NCI-H82 (cell line): ENCODE measurements around the gene L1CAM.
A peak's percentile ranks its signal among the peaks of the same experiment; 100 is the strongest.

ENCODE experiments used
- DNase-seq: peaks from one replicate; lab custom pipeline; 2025; lab: John Stamatoyannopoulos, UW

The L1CAM gene, protein sequence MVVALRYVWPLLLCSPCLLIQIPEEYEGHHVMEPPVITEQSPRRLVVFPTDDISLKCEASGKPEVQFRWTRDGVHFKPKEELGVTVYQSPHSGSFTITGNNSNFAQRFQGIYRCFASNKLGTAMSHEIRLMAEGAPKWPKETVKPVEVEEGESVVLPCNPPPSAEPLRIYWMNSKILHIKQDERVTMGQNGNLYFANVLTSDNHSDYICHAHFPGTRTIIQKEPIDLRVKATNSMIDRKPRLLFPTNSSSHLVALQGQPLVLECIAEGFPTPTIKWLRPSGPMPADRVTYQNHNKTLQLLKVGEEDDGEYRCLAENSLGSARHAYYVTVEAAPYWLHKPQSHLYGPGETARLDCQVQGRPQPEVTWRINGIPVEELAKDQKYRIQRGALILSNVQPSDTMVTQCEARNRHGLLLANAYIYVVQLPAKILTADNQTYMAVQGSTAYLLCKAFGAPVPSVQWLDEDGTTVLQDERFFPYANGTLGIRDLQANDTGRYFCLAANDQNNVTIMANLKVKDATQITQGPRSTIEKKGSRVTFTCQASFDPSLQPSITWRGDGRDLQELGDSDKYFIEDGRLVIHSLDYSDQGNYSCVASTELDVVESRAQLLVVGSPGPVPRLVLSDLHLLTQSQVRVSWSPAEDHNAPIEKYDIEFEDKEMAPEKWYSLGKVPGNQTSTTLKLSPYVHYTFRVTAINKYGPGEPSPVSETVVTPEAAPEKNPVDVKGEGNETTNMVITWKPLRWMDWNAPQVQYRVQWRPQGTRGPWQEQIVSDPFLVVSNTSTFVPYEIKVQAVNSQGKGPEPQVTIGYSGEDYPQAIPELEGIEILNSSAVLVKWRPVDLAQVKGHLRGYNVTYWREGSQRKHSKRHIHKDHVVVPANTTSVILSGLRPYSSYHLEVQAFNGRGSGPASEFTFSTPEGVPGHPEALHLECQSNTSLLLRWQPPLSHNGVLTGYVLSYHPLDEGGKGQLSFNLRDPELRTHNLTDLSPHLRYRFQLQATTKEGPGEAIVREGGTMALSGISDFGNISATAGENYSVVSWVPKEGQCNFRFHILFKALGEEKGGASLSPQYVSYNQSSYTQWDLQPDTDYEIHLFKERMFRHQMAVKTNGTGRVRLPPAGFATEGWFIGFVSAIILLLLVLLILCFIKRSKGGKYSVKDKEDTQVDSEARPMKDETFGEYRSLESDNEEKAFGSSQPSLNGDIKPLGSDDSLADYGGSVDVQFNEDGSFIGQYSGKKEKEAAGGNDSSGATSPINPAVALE

DNA sequence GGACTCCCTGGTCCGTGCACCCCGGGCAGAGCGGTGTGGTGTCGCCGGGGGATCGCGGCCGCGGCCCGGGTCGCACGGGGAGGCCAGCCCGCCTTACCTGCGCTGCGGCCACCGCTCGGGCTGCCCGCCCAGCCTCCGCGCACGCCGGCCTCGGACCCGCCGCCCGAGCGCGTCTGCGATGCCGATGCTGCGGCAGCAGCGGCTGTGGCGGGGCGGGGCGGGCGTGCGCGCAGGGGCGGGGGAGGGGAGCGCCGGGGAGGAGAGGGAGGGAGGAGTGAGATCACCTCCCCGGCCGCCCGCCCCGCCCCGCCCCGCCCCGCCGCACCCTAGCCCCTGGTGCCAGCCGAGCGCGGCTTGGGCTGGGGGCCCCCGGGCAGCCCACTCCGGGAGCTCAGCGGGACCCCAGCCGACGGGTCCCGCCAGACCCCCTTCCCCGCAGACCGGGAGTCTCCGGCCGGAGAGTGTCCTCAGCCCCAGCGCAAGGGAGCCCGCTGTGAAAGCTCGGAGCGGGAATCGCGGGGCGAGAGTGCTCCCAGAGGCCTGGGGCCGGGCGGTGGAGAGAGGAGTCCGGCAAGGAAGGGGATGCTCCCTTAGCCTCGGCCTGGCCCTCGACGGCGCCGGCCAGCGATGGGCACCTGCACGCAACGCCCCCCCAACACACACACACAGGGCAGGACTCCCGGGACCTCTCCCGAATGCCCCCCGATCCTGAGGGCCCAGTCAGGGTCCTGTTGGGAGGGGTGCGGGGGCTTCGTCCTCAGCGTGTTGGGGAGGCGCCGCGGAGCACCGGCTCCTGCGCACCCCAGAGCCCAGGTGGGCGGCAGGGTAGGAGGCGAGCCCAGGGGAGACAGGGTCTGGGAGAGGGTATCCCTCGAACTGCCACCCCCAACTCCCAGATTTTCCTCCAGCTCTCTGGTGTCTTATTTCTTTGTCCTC is at the start of gene L1CAM:
Gene L1CAM (minus strand): TSS at position 206 of the 936 bp plus-strand sequence. CDS start 10,337 bp downstream, outside the sequence.
- peak; percentile 58 for DNase-seq

DNA sequence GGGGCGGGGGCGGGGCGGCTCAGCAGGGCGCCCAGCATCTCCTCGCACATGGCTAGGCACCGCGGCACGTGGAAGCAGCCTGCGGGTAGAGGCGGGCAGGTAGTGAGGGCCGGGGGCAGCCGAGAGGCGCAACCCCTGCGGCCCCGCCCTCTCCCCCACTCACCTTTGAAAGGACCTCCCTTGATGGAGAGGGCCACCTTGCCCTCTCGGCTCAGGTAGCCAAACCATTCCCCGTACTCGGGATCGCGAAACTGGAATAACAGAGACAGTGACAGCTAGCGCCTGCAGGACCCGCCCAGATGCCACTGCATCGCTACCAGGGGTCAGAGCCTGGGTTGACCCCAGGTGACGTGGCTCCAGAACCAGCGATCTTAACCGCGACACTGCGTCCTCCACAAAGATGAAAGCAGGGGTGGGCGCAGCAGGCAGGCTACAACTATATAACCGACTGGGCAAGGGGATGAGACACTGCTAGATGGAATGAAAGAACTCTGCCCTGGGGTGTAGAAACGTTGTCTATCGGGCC is 49.4 kb upstream of the L1CAM start:
- DNase-seq = no peak

DNA sequence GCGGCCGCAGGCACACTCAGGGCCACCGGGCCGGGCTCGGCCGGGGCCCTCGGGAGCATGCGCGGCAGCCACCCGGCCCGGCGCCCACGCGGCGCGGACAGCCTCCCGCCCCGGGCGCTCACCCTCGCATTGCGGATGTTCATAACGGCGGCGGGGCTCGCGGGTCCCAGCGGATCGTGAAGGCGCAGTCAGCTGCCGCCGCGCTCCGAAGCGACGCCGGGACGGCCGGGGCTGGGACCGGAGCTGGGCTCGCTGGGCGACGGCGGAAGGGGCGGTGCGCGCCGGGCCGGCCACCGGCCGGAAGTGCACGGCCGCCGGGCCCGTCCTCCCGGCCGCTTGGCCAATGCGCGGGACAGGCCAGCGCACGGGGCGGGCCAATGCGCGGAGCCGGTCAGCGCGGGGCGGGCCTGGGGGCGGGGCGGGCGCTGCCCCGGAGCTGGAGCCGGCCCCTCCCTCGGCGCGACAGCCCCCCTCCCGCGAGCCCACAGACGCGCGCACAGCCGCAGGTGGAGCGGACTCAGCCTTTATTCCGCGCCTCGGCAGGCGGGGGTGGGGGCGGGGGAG is 48.9 kb upstream of the L1CAM start, which contains the start of gene NAA10:
Gene NAA10 (minus strand): TSS at position 276 of the 564 bp plus-strand sequence. CDS start 133 bp downstream, at position 143.
- peak; percentile 88 for DNase-seq

DNA sequence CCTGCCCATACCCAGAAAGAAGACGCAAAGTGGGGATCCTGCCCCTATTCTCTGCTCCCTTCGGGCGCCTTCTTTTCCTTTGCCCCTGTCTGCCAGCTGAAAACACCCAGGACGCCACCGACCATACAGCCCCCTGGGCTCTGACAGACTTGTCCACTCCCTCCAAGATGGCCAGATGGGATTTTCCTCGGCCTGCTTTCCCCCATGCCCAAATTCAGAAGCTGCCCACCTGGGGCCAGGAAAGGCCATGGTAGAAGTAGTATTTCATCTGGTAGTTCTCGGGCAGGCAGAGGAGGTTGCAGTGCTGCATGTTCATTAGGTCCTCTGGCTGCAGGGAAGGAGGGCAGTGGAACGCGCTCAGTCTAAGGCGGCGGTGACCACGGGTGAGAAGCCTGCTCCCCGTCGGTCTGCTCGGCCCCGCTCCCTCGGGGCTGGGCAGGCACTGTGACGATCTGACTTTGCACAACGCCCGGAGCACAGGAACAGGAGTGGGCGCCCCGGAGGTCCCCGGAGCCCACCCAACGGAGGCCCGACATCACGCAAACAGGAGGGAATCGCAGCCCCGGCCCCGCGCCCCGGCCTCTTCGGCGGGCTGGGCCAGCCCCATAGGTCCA is 48.3 kb upstream of the L1CAM start:
- DNase-seq = no peak

DNA sequence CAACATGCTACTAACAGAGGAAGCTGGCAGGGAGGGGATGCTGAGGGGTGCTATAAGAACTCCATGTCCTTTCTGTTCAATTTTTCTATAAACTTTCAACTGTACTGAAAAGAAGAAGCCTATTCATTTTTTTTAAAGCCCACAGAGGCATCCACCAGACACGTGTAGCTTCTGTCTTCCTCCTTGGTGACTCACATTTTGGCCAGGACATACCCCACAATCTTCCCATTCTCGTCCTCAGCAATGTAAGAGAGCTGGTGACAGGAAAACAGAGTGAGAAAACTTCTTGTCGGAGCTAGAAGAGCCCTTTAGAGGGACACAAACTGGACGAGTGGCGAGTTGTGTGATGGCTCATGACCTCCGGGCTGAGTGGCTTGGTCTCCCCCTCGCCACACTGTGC is 47.8 kb upstream of the L1CAM start:
- no peak for DNase-seq

DNA sequence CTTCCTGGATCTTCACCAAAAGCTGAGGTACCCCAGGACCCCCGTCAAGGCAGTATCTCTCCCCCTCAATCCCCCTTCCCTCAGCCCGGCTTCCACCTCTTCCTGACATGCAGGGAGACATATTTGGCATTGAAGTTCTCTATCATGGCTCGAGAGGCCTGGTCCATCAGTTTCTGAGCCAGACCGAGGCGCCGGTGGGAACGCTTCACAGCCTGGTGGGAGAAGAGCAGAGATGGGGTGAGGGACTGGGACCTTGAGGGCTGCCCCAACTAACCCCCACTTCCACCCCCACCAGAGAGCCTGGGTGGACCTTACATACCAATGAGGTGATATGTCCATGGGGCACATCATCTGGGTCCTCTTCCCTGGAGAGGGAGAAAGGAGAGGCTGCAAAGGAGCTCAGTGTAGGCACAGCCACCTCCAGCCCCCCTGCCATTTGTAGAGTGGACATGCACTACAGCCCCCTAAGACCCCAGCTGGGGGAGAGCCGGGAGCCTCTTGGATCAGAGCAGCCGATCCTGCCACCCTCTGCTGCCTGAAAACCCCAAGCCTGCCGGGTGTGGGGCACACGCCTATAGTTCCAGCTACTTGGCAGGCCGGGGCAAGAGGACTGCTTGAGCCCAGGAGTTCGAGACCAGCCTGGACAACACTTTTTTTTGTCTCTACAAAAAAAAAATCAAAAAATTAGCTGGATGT is 46.4 kb upstream of the L1CAM start:
- DNase-seq = no peak

DNA sequence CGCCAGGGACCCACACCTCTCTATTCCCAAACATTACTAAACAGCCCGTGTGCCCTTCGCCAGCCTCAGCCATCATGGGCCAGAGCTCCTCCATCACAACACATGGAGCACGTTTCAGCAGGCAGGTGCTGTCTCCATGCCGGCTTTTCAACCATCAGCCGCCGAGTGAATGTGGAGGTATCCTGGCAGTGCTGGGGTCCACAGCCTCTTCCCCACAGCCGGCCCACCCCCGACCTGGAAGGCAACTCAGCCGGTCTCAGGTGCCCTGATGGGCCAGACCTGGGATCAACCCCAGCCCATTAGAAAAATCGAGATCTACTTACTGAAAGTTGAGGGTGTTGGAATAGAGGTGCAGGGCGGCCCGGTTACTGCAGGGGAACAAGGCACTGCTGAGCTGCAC is 45.8 kb upstream of the L1CAM start:
- no peak for DNase-seq

DNA sequence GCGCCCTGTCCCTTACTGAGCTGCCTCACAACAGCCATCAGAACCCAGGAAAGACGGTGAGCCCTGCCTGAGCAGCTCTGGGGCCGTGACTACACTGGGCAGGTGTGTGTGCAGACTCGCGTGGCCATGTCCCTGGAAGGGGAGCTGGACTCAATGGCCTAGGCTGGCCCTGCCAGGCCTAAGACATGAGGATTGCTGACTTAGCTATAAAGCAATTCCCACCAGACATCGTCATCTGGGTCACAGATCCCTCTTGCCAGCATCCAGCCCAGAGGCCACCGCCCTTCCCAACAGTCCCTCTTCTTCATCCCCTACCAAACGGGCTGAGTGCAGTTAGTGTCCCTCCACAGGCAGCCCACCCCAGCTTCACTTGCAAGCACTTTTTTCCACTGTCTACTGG is 45.2 kb upstream of the L1CAM start:
- DNase-seq = no peak

DNA sequence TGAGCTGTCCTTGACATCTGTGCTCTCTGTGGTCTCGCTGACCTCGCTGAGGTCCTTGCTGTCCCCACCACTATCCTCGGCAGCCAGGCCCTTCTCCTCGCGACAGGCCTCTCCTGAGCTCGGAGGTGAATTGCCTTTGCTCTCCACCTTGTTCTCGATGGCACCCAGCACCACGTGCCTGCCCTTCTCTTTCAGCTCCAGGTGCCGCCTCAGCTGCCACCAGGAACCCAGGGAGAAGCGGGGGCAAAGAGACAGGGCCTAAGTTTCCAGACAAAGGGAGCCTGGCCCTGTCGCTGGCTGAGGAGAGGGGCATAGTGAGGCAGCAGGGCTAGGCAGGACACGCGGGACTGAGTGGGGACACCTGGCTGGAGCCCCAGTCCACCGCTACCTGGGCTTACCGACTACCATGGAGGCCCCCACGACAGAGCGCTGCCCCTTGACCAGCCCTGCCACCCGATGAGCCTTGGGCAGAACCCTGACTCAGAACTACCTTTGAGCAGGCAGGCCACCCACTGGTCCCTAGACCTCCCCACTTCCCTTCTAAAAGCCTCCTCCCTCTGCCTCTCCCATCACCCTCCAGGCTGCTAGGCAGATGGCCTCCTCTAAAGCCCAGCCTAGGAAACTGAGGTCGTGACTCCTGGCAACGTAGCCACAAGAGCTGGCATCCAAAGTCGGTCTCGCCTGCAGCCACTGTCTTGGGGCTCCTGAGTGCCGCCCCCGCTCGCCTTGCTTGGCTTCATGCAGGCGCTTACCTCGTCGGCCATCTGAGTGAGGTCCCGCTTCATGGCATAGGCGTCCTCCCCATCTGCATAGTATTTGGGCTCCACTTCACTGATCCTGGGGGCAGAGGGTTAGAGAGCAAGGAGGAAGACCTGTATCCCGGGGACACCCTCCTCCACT is 44.3 kb upstream of the L1CAM start:
- DNase-seq = no peak

DNA sequence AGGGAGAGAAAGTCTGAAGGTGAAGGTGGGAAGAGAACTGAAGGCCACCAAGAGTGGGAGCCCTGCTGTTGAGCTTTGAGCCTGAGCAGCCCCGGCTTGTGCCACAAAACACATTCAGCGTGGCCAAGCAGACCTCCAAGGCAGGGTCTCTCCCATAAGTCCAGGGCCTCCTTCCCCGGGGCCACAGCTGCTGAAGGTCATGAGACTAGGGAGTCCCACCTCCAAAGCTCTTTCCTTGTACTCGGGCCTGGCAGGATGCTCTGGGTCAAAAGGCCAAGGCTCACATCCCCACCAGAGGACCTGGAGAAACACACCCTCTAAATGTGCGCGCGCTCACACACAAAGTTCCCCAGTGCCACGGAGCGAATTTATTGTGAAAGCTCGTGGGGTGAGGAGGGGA is 43.6 kb upstream of the L1CAM start:
- DNase-seq = no peak

DNA sequence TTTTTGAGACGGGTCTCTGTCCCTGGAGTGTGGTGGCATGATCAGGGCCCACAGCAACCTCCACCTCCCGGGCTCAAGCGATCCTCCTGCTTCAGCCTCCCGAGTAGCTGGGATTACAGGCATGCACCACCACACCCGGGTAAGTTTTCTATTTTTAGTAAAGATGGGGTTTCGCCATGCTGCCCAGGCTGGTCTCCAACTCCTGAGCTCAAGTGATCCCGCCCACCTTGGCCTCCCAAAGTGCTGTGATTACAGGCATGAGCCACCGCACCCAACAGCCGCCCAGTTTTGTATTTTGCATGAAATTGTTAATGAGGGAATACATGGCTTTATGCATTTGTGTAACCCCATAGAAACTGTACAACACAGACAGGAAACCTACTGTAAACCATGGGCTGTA is 42.9 kb upstream of the L1CAM start:
- DNase-seq = no peak

DNA sequence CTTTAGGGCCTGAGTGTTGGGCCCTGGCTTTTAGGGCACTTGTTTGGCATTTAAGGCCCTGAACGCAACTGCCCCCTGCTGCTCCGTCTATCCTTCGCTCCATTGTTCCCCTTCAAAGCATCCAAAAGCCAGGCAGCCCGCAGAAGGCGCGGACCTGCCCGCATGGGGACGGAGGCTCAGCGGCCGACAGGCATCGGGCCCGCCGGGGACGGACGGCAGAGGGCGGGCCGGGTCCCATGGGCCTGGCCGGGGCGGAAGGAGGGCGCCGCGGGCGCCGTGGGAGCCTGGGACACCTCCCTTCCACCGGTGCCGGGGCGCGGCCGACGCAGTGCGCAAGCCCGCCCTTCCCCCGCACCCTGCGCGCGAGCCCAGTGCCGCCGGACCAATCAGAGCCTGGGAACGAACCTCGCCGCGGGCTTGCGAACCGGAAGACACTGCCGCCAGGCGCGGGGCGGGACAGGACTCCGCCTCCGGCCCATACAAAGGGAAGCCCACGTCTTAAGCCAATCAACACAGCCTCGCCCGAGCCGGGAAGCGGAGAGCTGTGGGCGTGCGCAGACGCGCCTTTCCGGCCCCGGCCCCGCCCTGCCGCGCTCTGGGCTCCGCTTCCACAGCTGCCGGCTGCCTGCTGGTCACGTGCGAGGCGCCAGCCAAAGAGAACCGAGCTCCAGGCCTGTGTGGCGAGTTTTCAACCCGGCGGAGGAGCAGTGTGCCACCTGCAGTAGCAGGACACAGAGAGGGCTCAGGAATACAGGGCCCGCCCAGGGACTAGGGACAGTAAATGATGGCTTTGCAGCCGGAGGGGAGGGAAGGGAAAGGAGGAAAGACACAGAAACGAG is 42.2 kb upstream of the L1CAM start:
- DNase-seq = peak; percentile 99

DNA sequence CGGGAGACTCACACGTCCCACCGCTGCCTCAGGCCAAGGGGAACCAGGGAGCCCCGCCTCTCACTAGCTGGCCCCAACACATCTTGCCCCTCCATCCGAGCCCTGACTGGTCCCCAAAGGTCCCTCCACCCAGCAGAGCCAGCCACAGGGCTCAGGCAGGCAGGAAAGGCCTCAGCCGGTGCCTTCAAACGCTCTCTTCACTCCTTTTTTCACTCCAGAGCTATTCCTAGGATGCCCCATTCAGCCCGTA is 41.6 kb upstream of the L1CAM start:
- no peak for DNase-seq

DNA sequence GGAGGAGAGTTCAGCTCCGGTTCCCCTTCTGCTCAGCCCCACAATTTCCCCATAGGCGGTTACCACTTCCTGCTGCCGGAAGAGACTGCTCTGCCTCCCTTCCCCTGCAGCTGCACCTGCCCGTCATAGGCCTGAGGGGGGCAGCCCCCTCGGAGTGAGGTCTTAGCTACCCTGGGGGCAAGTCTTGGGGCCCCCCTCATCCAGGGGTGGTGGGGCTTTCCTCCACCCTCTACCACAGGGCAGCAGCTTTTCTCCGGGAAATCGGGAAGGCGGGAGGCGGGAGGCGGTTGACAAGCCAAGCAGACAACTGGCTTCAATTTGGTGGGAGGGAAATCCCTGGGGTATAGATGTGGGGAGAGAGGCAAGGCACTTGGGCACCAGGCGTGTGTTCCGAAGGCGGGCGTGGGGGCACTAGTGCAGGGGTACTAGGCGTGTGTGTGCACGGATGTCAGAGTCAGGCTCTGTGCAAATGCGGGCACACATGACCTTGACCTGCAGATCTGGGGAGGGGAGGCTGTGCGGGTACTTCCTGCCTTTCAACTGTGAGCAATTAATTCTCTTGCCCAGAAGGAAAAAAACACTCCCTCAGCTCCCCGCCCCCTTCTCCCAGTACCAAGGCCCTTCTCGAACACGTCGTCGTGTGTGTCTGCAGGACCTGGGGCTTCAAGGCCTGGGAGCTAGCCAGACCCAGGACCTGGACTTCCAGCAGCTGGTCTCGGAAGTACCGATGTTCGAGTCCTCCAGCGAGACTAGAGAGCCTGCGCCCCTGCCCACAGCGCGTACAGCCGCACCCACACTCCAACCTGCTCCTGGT is 41.1 kb upstream of the L1CAM start:
- peak; percentile 65 for DNase-seq

DNA sequence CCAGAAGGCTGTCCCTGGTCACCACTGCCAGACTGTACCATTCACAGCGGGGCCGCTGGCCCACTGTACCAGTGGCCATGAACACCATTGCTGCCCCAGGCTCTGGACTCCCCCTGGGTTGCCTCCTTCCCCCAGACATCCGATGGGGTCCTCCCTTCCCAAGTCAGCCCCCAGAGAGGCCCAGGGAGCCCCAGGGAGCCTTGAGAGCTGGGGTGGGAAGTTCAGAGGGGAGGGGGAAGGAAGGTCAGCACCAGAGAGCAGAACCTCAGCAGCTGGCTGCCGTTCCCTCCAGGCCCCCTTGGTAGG is 40.5 kb upstream of the L1CAM start:
- no peak for DNase-seq

DNA sequence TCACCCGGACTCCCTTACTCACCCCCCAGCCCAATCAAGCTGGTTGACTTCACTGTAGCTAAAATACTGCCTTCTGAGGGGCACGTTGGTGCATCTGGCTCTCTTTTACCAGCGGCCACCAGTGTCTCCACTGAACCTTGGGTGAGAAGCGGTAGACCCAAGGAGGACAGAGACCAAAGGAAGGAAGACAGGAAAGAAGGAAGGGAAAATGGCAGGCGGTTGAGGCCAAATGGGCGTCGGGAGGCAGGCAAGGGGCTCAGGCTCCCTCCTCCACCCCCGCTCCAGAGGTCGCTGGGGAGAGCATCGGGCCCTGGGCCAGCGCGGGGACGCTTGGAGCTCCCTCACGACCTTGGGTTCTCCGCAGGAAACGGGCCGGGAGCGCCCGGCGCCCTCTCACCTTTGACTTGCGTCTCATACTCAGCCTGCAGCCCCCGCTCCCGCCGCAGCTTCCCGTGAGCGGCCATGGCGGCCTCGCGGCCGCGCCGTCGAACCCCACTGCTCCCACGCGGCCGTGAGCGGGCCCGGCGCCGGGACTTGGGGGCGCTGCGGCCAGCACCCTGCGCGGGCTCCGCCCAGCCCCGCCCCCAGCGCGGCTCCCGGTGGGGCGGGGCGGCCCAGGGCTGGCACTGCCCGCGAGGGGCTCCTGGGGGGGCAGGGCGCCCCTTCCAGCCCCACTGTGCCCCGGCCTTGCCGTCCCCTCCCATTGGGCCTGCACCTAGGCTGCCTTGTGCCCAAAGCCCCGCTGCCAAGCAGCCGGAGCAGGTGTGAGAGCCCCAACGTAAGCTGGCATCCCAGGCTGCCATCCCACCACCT is 40.0 kb upstream of the L1CAM start, which contains the start of gene ARHGAP4:
Gene ARHGAP4 (minus strand): TSS at position 526 of the 813 bp plus-strand sequence. CDS start 62 bp downstream, at position 464.
- peak; percentile 43 for DNase-seq
